Body of pancreas (tissue), 4 donors: Measurements from ENCODE around the gene CFAP46. TPM values are rescaled to one million over a fixed set of nuclear protein-coding genes. Genes with fewer than 3 reads are reported as not detected.
"Not testable (repeated sequence)": the region's sequence is repeated elsewhere in the genome, so short reads cannot be mapped to it uniquely, and the experiment has no call there.

Experiments
- ATAC-seq: fragments of 150-250 bp; one replicate; pipeline ENCODE4 v1.9.1; 2016
- DNase-seq, 4 donors: peaks; one replicate each; pipeline ENCODE4 v3.0.0-alpha.2; 2019
- H3K27ac ChIP-seq, 4 donors: fragments of 200-600 bp; sonication (generic); 1 replicate in 3 of 4; 2 replicates in 1 of 4; pipeline versions ENCODE4 v1.5.1 to v1.6.1; 2016 to 2019; ENCODE audit warnings: mild to moderate bottlenecking in 1 of 4, mixed read lengths in 1 of 4, moderate library complexity in 1 of 4
- H3K27me3 ChIP-seq, 2 donors: fragments of 200-600 bp; sonication (generic); one replicate each; pipeline ENCODE4 v1.6.0; 2016; ENCODE audit warnings: mild to moderate bottlenecking in 1 of 2
- H3K36me3 ChIP-seq, 2 donors: fragments of 200-600 bp; sonication (generic); replicated peaks in 1 of 2; 2 replicates each; pipeline ENCODE4 v1.5.1; 2016; ENCODE audit warnings: low read depth in 2 of 2; ENCODE audit not compliant: insufficient read depth in 1 of 2
- H3K4me1 ChIP-seq: fragments of 200-600 bp; sonication (generic); one replicate; pipeline ENCODE4 v1.6.0; 2016
- H3K4me3 ChIP-seq, 2 donors: fragments of 200-600 bp; sonication (generic); 1 replicate in 1 of 2; 2 replicates in 1 of 2; pipeline ENCODE4 v1.5.1; 2016 to 2019
- H3K9me3 ChIP-seq, 3 donors: fragments of 200-600 bp; sonication (generic); 1 replicate in 2 of 3; 2 replicates in 1 of 3; pipeline ENCODE4 v1.5.1; 2016
- POLR2A ChIP-seq, 3 donors: fragments of 450-650 bp; IDR thresholded peaks; one replicate each; pipeline ENCODE4 v1.6.1; 2016; ENCODE audit warnings: antibody characterized with exemption in 3 of 3, mild to moderate bottlenecking in 2 of 3
- WGBS, 2 donors: methylation state at CpG; one replicate each; pipeline ENCODE4 v1.1.5; 2017; 5-methylcytosine and 5-hydroxymethylcytosine counted together
- intact Hi-C: fragments of 100-400 bp; cut with DNase I; formaldehyde crosslinking; loops from one replicate; pipeline ENCODE4 v1.15.1; 2023
- total RNA-seq, 2 donors: library from RNA; depleted of rRNA; stranded (reverse); fragments of >200 nt; gene quantifications; one replicate each; pipeline ENCODE4 v1.1.0, GENCODE V29; 2016
- TF ChIP-seq, protein P1 (sequence below), 7 experiments: fragments of 450-650 bp in 4 of 7; fragments of 200-600 bp in 3 of 7; sonication (generic) in 3 of 7; IDR thresholded peaks; one replicate each; pipeline ENCODE4 v1.5.1; 2016 to 2019; ENCODE audit warnings: antibody characterized with exemption in 7 of 7

CFAP46 gene
- total RNA-seq, 2 donors from 2014 or later = 0.33 to 0.52 TPM

DNA sequence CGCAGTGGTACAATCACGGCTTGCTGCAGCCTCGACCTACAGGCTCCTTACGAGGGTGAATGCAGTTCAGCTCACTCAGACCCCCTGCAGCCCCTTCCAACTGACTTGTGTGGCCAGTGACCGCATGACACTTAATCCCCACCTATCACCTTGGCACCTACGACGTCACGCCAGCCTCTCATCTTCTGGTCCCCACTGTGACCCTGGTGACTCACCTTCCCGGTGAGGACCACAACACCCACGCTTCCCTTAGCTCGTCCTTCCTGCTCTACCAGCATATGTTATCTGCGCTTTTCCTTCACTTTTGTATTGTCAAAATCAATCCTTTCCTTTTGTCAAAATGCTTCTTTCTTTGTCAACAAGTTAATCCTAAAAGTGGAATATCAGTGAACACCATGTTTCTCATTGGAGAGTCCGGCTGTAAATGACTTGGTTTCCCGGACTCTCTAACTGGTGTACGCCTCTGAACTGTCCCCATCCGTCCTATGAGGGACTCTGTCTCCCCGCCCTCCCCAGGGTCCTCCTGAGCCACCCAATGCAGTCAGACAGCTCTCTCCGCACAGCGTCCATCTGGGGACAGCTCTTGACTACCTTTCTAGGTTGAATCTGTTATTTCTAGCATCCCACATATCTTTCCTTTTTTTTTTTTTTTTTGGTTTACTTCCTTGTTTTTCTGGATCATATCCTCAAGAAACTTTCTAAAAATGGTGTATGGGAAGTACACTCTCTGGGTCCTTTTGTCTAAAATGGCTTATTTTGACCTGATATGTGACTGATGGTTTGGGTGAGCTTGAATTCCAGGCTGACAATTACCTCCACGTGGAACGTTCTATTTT lies 37.3 kb downstream of the CFAP46 start:
- ATAC-seq = no peak
- TF ChIP-seq, protein P1, sequence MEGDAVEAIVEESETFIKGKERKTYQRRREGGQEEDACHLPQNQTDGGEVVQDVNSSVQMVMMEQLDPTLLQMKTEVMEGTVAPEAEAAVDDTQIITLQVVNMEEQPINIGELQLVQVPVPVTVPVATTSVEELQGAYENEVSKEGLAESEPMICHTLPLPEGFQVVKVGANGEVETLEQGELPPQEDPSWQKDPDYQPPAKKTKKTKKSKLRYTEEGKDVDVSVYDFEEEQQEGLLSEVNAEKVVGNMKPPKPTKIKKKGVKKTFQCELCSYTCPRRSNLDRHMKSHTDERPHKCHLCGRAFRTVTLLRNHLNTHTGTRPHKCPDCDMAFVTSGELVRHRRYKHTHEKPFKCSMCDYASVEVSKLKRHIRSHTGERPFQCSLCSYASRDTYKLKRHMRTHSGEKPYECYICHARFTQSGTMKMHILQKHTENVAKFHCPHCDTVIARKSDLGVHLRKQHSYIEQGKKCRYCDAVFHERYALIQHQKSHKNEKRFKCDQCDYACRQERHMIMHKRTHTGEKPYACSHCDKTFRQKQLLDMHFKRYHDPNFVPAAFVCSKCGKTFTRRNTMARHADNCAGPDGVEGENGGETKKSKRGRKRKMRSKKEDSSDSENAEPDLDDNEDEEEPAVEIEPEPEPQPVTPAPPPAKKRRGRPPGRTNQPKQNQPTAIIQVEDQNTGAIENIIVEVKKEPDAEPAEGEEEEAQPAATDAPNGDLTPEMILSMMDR (IDR thresholded peaks at IDR 0.05) = no peak
- no peak for TF ChIP-seq POLR2A (IDR thresholded peaks at IDR 0.05)
- Histone ChIP-seq H3K36me3 (no peaks in the 10 kb centered on the region), H3K4me1 (no peaks in the 10 kb centered on the region), H3K4me3 (no peak overlapping the region), H3K27ac (no peak overlapping the region), H3K9me3 (peaks cover 0 to 8% (median 0%) of the 10 kb centered on the region in 3 donors), H3K27me3 (no peaks in the 10 kb centered on the region)
- DNase-seq = peak in 1 of 4 donors; percentile 2
- 74% methylated on average over 21 of the region's 21 CpGs for WGBS, 2 donors
- intact Hi-C loops = no loop called here

DNA sequence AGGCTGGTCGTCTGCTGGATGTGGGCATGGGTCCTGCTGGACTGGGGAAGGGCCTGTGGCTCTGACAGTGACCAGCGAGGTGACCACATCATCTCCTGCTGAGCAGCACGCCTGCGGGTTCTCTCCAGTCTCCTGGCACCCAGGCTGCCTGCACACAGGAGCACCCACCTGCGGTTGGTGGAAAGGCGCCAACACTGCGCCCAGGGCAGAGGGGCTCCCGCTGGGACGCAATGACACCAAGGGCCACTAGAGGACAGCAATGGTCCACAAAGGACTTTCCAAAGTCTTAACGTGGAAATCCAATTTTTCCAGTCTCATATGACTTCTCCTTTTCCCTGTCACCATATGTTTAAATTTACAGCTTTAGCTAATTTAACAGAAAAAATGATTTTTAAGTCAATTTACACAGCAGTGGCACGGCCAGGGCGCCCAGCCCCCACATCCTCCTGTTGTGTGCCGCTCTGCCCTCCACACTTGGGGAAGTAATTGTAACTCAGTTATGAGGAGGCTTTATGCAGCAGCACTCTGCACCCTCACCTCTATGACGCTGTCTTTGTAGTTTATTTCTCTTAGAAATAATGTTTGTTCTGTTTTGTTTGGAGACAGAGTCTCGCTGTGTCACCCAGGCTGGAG lies 38.1 kb downstream of the CFAP46 start:
- 32 to 47% methylated on average over 11 to 15 of the region's 15 CpGs for WGBS, 2 donors
- Histone ChIP-seq H3K4me3 (no peak overlapping the region), H3K27ac (no peak overlapping the region), H3K9me3 (peaks cover 0 to 8% (median 0%) of the 10 kb centered on the region in 3 donors), H3K27me3 (no peaks in the 10 kb centered on the region), H3K36me3 (no peaks in the 10 kb centered on the region), H3K4me1 (no peaks in the 10 kb centered on the region)
- intact Hi-C loops = no loop called here
- TF ChIP-seq POLR2A (IDR thresholded peaks at IDR 0.05) = no peak
- TF ChIP-seq, protein P1 (IDR thresholded peaks at IDR 0.05) = peak in 6 of 7 experiments; percentile 39 to 61 (median 54)
- ATAC-seq (no peak), DNase-seq (peak in 3 of 4 donors; percentile 27 to 55 (median 30))

DNA sequence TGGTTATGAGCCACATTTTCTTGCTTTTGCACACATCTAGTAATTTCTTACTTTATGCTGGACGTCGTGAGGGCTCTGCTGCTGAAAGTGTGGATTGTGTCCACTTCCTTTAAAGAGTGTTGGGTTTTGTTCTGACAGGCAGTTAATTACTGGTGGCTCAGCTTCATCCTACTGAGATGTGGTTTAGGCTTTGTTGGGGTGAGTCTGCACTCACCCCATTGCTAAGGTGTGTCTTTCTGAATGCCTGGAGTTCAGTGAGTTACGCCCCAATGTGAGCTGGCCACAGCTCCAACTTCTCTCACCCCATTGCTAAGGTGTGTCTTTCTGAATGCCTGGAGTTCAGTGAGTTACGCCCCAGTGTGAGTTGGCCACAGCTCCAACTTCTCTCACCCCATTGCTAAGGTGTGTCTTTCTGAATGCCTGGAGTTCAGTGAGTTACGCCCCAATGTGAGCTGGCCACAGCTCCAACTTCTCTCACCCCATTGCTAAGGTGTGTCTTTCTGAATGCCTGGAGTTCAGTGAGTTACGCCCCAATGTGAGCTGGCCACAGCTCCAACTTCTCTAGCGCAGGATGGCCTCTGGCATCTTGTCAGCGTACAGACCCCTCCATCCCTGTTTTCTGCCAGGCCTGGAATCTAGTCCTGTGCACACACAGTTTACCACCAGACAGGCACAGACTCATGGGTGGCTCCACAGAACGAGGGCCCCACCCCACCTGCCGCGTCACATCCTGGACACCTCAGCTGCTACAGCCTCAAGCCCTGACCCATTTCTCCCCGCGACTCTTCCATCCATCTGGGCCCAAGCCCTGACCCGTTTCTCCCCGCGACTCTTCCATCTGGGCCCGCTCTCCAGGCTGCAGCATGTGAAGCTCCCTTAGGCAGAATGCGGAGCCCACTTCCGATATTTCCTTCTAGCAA lies 39.5 kb downstream of the CFAP46 start:
- intact Hi-C loops, H3K4me3 ChIP-seq, H3K36me3 ChIP-seq, H3K27ac ChIP-seq, H3K27me3 ChIP-seq, H3K4me1 ChIP-seq, H3K9me3 ChIP-seq, ATAC-seq, DNase-seq: not testable (repeated sequence)
- WGBS, 2 donors = 78 to 80% methylated on average over 19 of the region's 19 CpGs

DNA sequence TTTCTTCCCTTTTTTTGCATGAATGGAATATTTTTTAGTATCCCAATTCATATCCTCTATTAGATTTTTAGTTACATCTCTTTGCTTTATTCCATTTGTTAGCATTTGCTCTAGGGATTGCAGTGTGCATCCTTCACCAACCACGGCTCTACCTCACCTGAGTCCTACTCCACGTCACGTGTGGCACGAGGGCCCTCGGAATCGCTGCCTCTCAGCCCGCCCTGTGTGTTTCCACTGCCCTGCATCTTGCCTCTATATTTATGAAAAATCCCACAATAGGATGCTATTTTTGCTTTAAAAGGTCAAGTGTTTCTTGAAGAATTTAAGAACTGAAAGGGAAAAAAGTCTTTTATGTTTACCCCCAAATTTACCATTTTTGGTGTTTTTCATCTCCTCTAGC lies 41.0 kb downstream of the CFAP46 start:
- intact Hi-C loops = no loop called here
- no peak overlapping the region for H3K4me3 ChIP-seq
- H3K9me3 ChIP-seq = peaks cover 0 to 8% (median 0%) of the 10 kb centered on the region in 3 donors
- ATAC-seq (no peak), DNase-seq (no peak)
- no peak overlapping the region for H3K27ac ChIP-seq
- H3K4me1 ChIP-seq = no peaks in the 10 kb centered on the region
- H3K36me3 ChIP-seq = no peaks in the 10 kb centered on the region
- H3K27me3 ChIP-seq = no peaks in the 10 kb centered on the region
- no peak for TF ChIP-seq POLR2A (IDR thresholded peaks at IDR 0.05)
- TF ChIP-seq, protein P1 (IDR thresholded peaks at IDR 0.05) = no peak
- 69 to 73% methylated on average over 7 of the region's 7 CpGs for WGBS, 2 donors
